ENCODE results near the gene SLC35E2B.
A peak's percentile ranks its signal among the peaks of the same experiment; 100 is the strongest.
"Not testable (repeated sequence)": the region's sequence is repeated elsewhere in the genome, so short reads cannot be mapped to it uniquely, and the experiment has no call there.

The SLC35E2B gene

GRCh38 chr1:1702506-1702905 is 9.9 kb upstream of the SLC35E2B start:
- not testable (repeated sequence) for DNase-seq

GRCh38 chr1:1700557-1700956 is 8.0 kb upstream of the SLC35E2B start:
- DNase-seq: not testable (repeated sequence)

GRCh38 chr1:1700067-1700466 is 7.5 kb upstream of the SLC35E2B start:
- not testable (repeated sequence) for DNase-seq

- not testable (repeated sequence) for DNase-seq
Measured at GRCh38 chr1:1699061-1699460, 6.5 kb upstream of the SLC35E2B start.

DNA sequence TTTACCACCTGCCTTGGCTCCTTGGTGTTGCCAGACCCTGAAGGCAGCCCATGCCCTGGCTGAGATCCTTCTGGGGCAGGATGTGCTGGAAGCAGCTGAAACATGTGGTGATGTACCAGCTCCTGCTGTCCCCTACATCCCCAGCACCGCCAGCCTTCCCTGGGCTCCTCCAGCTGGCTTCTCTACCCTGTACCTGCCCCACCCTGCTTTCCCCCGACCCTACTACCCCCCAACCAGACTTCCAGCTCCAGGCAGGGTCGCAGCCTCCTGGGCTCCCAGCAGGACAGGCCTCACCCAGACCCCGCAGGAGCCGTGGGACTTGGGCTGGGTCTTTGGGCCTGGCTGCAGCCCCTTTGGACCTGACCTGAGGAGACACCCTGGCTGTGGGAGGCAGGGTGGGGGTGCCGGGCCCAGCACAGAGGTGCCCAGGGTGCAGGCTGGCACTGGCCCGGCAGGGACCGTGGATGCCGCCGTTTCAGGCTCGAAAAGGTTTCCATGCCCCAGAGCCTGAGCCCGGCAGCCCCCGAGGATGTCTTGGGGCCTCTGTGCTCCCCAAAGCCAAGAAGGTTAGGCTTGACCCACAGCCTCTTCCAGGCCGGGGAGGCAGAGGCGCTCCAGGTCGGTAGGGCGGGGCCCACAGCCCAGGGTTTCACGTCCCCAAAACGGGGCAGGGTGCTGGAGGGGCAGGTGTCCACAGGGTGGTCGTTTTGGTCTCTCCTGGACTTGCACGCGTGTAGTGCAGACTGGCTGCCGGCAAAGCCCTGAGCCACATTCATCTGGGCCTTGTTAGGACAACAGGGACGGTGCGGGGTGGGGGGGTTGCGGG is 5.0 kb upstream of the SLC35E2B start:
- DNase-seq: not testable (repeated sequence)

GRCh38 chr1:1696431-1697357 is 4.1 kb upstream of the SLC35E2B start:
- not testable (repeated sequence) for DNase-seq

- peak; percentile 49 to 80 for DNase-seq
Measured at GRCh38 chr1:1692324-1692713, 276 bp downstream of the SLC35E2B start.

GRCh38 chr1:1691443-1691842 is 1.2 kb downstream of the SLC35E2B start:
- DNase-seq: not testable (repeated sequence)

GRCh38 chr1:1689526-1689925 is 3.1 kb downstream of the SLC35E2B start:
- not testable (repeated sequence) for DNase-seq

DNA sequence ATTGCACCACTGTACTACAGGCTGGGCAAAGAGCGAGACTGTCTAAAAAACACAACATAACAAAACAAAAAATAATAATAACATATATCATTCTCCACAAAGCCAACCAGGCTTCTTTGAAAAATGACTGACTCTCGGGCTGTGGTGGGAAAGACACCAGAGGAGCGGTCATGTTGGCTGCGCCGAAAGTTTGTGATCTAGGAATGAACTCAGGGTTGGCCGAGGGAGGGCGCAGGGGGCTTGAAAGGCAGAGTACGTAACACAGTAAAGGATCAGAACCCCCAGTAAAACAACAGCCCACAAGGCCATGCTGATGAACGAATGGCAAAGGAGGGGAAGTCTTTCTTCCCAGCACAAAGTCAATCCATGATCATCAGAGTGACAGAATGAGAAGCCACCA is 4.7 kb downstream of the SLC35E2B start:
- DNase-seq: no peak

GRCh38 chr1:1684031-1684681 is 8.4 kb downstream of the SLC35E2B start:
- no peak for DNase-seq

DNA sequence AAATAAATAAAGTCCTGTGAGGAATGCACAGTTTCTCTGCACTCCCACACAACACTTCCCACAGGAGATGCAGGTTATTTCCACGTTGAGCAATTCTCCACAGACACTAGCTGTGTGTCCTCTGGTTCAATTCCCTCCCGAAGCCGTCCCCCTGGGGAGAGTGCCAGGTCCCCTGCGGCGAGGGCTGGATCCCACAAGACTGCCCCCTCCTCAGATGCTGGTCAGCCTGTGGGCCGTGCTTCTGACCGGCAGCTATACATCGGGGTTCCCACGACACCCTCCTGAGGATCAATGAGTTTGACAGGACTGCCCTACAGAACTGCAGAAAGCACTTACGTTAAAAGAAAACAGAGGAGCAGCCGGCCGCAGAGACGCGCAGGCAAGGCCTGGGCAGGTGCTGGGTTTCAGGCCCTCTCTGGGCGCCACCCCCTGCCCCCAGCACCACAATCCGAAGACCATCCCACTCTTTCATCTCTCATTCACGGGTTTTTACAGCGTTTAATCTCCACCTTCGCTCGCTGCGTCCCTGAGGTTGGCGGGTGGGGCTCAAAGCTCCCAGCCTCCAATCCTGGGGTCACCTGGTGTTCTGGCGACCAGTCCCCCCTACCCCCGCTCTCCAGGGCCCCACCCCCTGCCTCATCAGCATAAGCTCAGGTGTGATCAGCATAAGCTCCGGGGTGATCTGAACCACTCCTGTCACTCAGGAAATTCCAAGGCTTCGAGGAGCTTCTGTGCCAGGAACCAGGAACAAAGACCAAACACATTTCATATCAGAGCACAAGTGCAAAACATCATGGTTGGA is 9.3 kb downstream of the SLC35E2B start:
- no peak for DNase-seq

DNA sequence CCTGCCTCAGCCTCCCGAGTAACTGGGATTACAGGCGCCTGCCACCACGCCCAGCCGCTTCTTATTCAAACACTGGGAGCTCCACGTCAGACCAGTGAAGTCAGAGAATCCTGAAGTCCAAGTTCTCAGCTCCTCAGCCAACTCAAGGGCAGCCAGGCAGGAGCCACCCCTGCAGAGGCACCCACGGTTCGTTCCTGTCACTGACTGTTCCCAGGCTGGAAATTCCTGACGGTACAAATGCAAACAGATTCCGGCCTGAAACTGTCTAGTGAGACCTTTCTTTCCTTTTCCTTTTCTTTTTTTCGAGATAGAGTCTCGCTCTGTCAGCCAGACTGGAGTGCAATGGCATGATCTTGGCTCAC is 11.7 kb downstream of the SLC35E2B start:
- no peak for DNase-seq

DNA sequence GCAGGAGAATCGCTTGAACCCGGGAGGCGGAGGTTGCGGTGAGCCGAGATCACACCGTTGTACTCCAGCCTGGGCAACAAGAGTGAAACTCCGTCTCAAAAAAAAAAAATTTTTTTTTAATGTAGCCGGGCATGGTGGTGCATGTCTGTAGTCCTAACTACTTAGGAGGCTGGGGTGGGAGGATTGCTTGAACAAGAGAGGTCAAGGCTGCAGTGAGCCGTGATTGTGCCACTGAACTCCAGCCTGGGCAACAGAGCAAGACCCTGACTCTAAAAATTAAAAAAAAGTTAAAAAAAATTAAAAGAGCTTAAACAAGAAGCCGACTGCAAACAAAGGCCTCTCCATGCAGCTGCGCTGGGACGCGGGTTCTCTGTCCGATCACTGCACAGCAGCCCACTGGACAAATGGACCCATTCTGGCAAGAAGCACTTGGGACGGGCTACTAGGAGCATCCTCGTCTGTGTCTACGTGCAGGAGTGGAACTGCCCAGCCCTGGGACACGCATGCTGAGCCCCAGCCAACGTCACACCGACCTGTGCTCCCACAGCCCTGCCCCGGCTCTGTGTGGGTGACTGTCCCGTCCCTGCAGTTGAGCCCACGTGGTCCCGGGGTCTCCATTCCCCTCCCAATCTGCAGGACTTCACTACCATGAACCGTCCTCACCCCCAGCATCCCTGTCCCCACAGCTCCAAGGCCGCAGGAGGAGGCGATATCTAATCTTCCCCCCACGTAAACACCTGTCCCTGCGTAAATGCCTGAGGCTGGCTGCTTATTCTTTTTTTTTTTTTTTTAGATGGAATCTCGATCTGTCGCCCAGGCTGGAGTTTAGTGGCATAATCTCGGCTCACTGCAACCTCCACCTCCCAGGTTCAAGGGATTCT is 12.3 kb downstream of the SLC35E2B start:
- DNase-seq: no peak

DNA sequence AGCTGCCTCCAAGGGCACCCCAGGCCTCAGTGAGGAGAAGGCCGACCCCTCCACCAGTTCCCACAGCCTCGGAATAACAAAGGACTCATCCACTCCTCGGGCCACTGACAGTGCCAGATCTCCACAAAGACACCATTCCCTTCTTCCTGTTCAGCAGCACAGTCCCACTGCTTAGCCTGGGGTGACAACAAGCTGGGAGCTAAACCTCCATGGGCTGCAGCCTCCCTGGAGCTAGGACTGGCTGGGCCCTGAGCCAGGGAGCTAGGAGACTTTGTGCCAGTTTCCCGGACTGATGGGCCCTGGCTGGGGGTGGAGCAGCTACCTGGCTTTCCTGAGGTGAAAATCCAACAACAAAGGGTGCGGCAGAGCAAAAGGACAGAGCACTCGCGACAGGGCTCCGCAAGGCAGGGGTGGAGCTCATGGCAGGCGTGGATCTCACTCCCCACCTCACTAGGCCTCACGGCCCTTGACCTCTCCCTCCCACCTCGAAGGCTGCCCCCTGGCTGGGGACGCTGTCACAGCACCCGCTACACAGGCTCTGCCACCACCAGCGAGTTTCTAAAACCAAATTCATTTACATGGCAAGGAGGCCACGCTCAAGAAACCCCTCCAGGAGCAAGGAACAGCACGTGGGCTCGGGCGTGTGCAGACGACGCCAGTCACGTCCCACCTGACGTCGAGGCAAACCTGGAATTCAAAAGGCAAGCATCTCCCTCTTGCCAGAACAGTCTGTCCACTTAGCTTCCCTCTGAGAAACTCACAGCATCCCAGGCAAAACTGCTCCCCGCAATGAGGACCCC is 13.8 kb downstream of the SLC35E2B start:
- no peak for DNase-seq

DNA sequence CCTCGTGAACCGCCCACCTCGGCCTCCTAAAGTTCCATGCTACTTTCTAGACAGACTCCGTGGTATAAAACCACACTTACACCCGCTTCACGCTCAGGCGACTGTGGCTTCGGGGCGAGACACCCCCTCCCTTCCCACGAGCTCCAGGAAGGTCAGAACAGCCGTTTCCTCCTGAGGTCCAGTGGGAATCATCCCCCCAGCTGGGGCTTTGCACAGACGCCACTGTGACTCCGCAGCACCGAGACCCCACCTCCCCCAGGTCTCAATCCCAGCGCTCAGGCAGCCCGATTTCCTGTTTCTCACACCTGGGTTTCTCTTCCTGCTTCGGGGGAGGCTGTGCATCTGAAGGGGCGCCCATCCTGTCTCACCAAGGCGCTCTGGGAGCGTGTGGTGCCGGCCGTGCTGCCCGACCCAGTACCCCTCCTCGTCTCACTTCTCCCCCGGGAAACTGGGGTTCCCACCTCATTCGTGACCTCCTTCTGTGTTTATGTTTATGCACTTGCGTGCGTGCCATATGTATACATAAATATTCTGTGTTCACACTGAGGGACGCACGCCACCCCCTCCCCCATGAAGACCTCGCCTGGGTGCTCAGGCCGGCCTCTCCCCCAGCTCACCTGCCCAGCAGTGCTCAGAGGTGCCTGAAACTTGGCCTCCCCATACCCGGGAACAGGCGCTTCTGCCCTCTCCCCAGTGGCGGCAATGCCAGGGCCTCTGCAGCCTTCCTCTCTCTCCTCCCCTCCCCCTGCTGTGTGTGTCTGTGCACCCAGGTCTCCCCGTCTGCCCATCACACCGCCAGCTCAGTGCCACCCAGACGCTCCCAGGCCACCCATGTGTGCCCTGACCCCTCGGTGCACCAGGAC is 14.6 kb downstream of the SLC35E2B start:
- DNase-seq: peak; percentile 26 to 53

DNA sequence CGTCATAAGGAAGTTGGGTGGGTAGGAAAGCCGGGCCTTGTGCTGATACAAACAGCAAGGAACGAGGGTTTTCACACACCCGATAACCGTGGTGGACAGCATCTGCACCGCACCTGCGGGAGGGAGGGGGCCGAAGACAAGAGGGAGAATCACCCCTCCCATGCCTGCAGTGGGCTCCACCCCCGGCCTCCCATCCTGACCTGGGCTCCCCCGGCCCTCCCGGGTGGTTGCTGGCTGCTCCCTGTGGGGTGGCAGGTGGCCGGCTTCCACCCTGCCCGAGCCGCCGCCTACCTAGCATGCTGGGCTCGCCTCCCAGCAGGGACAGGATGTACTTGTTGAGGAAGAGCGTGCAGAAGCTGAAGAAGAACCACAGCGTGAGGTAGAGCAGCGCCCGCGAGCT is 16.5 kb downstream of the SLC35E2B start:
- DNase-seq: not testable (repeated sequence)

GRCh38 chr1:1675218-1675617 is 17.4 kb downstream of the SLC35E2B start:
- DNase-seq: not testable (repeated sequence)

GRCh38 chr1:1674806-1675205 is 17.8 kb downstream of the SLC35E2B start:
- not testable (repeated sequence) for DNase-seq
